GM13977 (cell line): ENCODE data around the gene PIAS4.
"Not testable (repeated sequence)": the region's sequence is repeated elsewhere in the genome, so short reads cannot be mapped to it uniquely, and the experiment has no call there.

Experiments used
- DNase-seq: peaks from one replicate; pipeline ENCODE4 v3.0.0; 2012; ENCODE audit warnings: low spot score
- CTCF ChIP-seq: IDR thresholded peaks from 2 replicates; pipeline ENCODE4 v1.5.1; 2012; ENCODE audit warnings: mild to moderate bottlenecking, control low read depth; ENCODE audit not compliant: insufficient read depth; ENCODE audit errors: extremely low read depth, missing control alignments
- in situ Hi-C: fragments of 300-500 bp; cut with MboI; formaldehyde crosslinking; loops from one replicate; pipeline ENCODE4 v1.12.0; 2022; ENCODE audit warnings: low sequenced_read_pairs, low pct_unique_long_range_greater_than_20kb, mixed read lengths, inconsistent platforms; ENCODE audit not compliant: unreplicated experiment

PIAS4 gene

GRCh38 chr19:4007836-4008539 lies 452 bp downstream of the PIAS4 start:
- in situ Hi-C loops, result no loop called here
- TF ChIP-seq CTCF, result no peak
- DNase-seq, result no peak

GRCh38 chr19:4009990-4010807 lies 2.7 kb downstream of the PIAS4 start:
- no peak for DNase-seq
- in situ Hi-C loops, result no loop called here
- no peak for TF ChIP-seq CTCF

GRCh38 chr19:4010808-4011110 lies 3.2 kb downstream of the PIAS4 start:
- in situ Hi-C loops, result no loop called here
- no peak for DNase-seq
- TF ChIP-seq CTCF, result no peak

GRCh38 chr19:4011430-4011829 lies 3.9 kb downstream of the PIAS4 start:
- DNase-seq, in situ Hi-C loops: not testable (repeated sequence)

- DNase-seq, result no peak
- TF ChIP-seq CTCF, result no peak
- in situ Hi-C loops, result no loop called here
These were observed 4.8 kb downstream of the PIAS4 start for GRCh38 chr19:4012092-4012974.

GRCh38 chr19:4012975-4013634 lies 5.6 kb downstream of the PIAS4 start:
- in situ Hi-C loops, result no loop called here
- no peak for TF ChIP-seq CTCF

More at GRCh38 chr19:4012975-4013634, 5.6 kb downstream of the PIAS4 start:
- no peak for DNase-seq
